NOMO-1 treated with dmso at 0.1 percent for 144 hours (cell line): ENCODE data around the gene OBSCN.
"Not testable (repeated sequence)": the region's sequence is repeated elsewhere in the genome, so short reads cannot be mapped to it uniquely, and the experiment has no call there.

Source experiments
- DNase-seq: peaks from one replicate; lab custom pipeline; 2025; ENCODE audit not compliant: unreplicated experiment; lab: John Stamatoyannopoulos, UW

OBSCN gene

GRCh38 chr1:228252476-228252875 lies 44.6 kb downstream of the OBSCN start:
- DNase-seq = not testable (repeated sequence)

DNA sequence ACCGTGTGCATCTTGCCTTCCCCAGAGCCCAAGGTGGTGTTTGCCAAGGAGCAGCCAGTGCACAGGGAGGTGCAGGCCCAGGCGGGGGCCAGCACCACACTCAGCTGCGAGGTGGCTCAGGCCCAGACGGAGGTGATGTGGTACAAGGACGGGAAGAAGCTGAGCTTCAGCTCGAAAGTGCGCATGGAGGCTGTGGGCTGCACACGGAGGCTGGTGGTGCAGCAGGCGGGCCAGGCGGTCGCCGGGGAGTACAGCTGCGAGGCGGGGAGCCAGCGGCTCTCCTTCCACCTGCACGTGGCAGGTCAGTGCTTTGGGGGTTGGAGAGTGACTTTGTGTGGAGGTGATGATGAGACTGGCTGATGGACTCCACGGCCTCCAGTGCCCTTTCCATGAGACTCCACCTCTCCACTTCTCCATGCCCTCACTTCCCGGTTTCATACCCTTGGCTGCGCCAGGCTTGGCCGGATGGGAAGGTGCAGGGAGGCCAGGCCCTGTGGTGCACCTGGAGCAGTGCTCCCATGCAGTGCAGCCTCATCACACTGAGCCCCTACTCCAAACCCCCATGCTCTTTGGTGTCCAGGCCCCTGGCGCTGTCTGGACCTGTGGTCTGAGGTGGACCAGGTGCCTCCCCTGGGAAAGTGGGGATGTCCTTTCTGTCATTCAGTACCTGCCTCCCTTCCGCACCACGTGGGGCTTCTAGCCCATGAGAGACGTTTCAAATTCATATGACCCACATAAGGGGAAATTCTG lies 49.0 kb downstream of the OBSCN start:
- DNase-seq = no peak

DNA sequence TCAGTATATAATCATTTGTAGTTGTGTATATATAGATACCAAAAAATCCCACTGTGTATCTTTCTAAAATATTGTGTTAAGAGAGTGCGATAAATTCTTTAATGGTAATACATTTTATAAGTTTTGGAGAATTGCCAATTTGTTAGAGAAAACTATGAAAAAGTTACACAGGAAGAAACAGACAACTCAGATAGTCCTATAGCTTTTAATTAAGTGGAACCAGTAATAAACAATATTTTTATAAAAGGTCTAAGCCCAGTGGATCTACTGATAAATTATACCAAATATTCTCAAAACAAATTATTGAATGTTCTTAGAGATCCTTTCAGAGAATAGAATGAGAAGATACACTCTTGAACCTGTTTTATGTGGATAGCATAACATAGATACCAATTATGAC lies 50.6 kb downstream of the OBSCN start:
- DNase-seq = no peak

GRCh38 chr1:228259368-228259894 lies 51.6 kb downstream of the OBSCN start:
- no peak for DNase-seq

- no peak for DNase-seq
Measured at GRCh38 chr1:228259951-228260350, 52.1 kb downstream of the OBSCN start.

- DNase-seq = no peak
Measured at GRCh38 chr1:228261706-228262105, 53.9 kb downstream of the OBSCN start.

DNA sequence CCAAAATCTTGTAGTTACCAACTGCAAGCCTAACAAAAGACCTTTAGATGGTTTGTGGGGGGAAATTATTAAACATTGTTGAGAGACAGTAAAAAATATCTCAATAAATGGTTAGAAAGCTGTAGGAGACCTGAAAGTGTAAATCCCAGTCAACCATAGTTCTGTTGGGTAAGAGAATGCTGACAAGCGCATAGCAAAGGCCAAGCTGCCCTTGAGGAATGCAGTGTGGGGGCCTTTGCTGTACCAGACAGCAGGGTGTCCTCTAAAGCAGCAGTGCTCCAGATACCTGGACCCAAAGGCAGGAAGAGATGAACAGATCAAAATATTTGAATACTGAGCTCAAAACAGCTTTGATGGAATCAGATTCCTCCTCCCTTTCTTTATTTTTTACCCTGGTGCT lies 54.6 kb downstream of the OBSCN start:
- DNase-seq = no peak

- DNase-seq = no peak
Measured at GRCh38 chr1:228263636-228264035, 55.8 kb downstream of the OBSCN start.

GRCh38 chr1:228264090-228264829 lies 56.4 kb downstream of the OBSCN start:
- no peak for DNase-seq

DNA sequence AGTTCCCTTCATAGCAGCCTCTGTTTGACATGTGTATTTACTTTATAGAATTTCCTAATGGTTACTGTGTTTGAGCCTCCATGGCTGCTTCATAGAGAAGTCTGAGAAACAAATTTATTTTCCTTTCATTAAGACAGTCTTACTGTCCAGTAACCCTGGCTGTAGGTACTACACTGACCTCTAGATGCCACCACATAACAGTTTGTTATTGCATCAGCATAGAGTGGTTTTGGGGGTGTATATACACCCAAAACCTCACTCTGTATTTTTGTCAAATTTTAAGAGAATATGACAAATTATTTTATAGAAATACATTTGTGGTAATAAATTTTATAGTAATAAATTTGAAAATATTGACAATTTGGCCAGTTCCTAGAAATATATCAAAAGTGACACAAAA lies 57.3 kb downstream of the OBSCN start:
- no peak for DNase-seq

- no peak for DNase-seq
Measured at GRCh38 chr1:228267962-228268880, 60.4 kb downstream of the OBSCN start.

DNA sequence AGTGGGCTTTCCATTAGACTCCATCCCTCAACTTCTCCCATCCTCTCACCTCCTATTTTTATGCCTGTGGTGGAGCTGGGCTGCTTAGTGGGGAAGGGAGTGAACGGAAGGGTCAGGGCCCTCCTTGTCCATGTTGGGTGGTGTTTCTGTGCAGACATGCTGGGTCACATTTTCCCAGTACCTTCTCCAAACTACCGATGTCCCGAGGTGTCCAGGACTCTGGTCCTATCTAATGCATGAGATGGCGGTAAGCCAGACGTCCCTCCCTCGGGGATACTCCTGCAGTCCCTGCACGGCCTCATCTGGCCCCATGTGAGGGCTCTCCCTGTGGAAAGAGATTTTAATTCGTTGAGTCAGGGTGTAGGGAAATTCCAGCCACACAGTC lies 61.0 kb downstream of the OBSCN start:
- DNase-seq = no peak

- not testable (repeated sequence) for DNase-seq
Measured at GRCh38 chr1:228269431-228269830, 61.6 kb downstream of the OBSCN start.

DNA sequence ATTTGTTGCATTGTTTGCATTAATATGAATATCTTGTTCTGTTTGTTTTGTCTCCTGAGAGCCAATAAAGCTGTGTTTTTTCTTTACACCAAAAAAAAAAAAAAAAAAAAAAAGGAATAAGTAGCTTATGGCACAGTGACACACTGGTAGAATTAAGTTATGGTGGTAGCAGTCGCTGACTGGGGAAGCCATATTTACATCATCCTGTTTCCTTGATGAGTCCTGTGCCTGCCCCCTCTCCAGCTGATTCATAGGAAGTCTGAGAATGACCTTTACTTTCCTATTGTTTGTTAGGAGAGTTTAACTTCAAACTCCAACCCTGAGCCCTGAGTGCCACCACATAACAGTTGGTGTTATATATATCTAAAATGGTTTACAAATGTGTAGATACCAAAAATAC lies 62.2 kb downstream of the OBSCN start:
- no peak for DNase-seq

DNA sequence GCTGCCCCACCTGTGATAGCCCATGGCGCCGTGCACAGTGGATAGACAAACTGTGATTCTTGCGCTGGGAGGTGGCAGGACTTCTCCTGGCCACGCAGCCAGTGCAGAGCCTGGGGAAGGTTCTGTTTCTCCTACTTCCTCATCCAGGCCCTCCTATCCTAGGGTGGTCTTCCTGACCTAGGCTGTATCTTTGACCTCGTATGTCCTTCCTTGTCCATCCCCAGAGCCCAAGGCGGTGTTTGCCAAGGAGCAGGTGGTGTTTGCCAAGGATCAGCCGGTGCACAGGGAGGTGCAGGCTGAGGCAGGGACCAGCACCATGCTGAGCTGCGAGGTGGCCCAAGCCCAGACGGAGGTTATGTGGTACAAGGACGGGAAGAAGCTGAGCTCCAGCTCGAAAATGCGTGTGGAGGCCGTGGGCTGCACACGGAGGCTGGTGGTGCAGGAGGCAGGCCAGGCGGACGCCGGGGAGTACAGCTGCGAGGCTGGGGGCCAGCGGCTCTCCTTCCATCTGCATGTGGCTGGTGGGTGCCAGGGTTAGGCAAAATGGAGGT lies 63.9 kb downstream of the OBSCN start:
- DNase-seq = no peak

DNA sequence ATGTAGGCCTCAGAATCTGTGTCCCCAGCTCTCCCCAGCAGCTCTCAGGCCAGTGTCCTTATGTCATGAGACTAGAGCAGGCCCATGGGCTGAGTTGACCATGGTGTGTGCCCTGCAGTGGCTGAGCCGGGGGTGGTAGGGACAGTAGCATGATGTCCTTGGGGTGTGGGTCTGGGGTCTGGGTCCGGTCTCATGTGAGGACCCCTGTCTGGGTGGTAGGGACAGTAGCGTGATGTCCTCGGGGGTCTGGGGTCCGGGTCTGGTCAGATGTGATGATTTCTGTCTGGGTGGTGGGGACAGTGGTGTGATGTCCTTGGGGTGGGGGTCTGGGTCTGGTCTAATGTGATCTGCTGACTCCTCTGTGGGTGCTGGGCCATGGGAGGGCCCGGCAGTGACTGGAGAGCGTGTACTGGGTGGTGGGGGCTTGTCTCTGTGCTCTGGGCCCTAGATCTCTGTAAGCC lies 64.5 kb downstream of the OBSCN start:
- DNase-seq = no peak

DNA sequence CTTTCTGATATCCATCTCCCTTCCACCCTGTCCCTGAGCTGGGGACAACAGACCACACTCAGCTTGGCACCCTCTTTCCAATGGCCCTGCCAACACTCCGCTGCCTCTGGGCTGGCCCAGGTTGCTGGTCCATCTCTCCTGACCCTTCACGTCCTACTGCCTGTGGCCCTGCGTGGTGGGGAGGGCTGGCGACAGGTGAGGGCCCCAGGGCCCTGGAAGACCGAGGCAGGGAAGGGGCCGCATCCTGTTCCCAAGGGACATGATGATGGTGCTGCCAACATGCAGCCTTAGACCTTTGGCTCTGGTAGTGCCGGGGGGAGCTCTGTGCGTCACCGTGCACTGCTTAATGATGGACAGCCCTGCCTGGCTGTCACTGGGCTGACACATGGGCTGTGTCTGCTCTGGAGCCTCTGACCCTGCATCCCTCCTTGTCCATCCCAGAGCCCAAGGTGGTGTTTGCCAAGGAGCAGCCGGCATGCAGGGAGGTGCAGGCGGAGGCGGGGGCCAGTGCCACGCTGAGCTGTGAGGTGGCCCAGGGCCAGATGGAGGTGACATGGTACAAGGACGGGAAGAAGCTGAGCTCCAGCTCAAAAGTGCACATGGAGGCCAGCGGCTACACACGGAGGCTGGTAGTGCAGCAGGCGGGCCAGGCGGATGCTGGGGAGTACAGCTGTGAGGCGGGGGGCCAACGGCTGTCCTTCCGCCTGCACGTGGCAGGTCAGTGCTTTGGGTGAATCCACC lies 65.2 kb downstream of the OBSCN start:
- no peak for DNase-seq

DNA sequence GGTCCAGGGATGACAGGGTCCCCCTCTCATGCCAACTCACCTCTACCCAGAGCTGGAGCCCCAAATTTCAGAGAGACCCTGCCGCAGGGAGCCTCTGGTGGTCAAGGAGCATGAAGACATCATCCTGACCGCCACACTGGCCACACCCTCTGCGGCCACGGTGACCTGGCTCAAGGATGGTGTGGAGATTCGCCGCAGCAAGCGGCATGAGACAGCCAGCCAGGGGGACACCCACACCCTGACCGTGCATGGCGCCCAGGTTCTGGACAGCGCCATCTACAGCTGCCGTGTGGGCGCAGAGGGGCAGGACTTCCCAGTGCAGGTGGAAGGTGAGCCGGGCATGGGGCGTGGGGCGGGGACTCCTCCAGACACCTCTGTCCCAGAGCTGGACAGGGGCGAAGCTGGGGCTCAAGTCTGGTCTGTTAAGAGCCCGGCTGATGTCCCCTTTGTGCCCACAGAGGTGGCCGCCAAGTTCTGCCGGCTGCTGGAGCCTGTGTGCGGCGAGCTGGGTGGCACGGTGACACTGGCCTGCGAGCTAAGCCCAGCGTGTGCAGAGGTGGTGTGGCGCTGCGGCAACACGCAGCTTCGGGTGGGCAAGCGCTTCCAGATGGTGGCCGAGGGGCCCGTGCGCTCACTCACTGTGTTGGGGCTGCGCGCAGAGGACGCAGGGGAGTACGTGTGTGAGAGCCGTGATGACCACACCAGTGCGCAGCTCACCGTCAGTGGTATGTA lies 66.0 kb downstream of the OBSCN start:
- DNase-seq = no peak

GRCh38 chr1:228274452-228275178 lies 66.8 kb downstream of the OBSCN start:
- DNase-seq = no peak
